PFSK-1 (cell line): ENCODE data around the gene KIF17.

ENCODE experiments used
- FOXP2 ChIP-seq: optimal IDR thresholded peaks from 2 replicates; pipeline ENCODE3; 2011; ENCODE audit warnings: borderline replicate concordance, control low read depth, inconsistent platforms; ENCODE audit not compliant: insufficient read depth; ENCODE audit errors: extremely low read length, extremely low read depth
- POLR2AphosphoS5 ChIP-seq: IDR thresholded peaks from 2 replicates; pipeline ENCODE4 v1.6.1; 2012; ENCODE audit warnings: low read depth, mild to moderate bottlenecking, control low read depth, low read length, moderate library complexity
- REST ChIP-seq, 2 experiments: IDR thresholded peaks; 2 replicates each; pipeline versions ENCODE4 v1.6.1 to v1.8.0; 2011 to 2012; ENCODE audit warnings: low read depth in 2 of 2, low read length in 2 of 2, control low read depth in 1 of 2, inconsistent platforms in 1 of 2, mild to moderate bottlenecking in 1 of 2, moderate library complexity in 1 of 2; ENCODE audit not compliant: insufficient read depth in 1 of 2
- SIN3A ChIP-seq: IDR thresholded peaks from 2 replicates; pipeline ENCODE4 v1.6.1; 2012; ENCODE audit warnings: mild to moderate bottlenecking, low read length, moderate library complexity, borderline replicate concordance; ENCODE audit not compliant: insufficient read depth
- TAF1 ChIP-seq: IDR thresholded peaks from 2 replicates; pipeline ENCODE4 v1.6.1; 2012; ENCODE audit warnings: low read length, control low read depth, borderline replicate concordance; ENCODE audit not compliant: insufficient read depth

KIF17 gene

GRCh38 chr1:20684050-20684620, 33.7 kb downstream of the KIF17 start:
- no peak for TF ChIP-seq POLR2AphosphoS5
- TF ChIP-seq TAF1, result no peak
- no peak for TF ChIP-seq REST (IDR thresholded peaks at IDR 0.05; ENCODE audit: insufficient read depth in 1 of 2, low read depth in 2 of 2, low read length in 2 of 2)
- TF ChIP-seq FOXP2, result no peak

GRCh38 chr1:20683614-20684013, 34.2 kb downstream of the KIF17 start:
- TF ChIP-seq SIN3A (no peak), REST (IDR thresholded peaks at IDR 0.05; ENCODE audit: insufficient read depth in 1 of 2, low read depth in 2 of 2, low read length in 2 of 2) (no peak), POLR2AphosphoS5 (no peak), FOXP2 (no peak)

GRCh38 chr1:20682571-20683236, 35.1 kb downstream of the KIF17 start:
- TF ChIP-seq POLR2AphosphoS5 (no peak), TAF1 (no peak), FOXP2 (no peak), REST (IDR thresholded peaks at IDR 0.05; ENCODE audit: insufficient read depth in 1 of 2, low read depth in 2 of 2, low read length in 2 of 2) (no peak), SIN3A (no peak)

- TF ChIP-seq REST (IDR thresholded peaks at IDR 0.05; ENCODE audit: insufficient read depth in 1 of 2, low read depth in 2 of 2, low read length in 2 of 2) (no peak), POLR2AphosphoS5 (no peak), TAF1 (no peak), FOXP2 (no peak), SIN3A (no peak)
Measured at GRCh38 chr1:20681999-20682398, 35.8 kb downstream of the KIF17 start.

- no peak for TF ChIP-seq FOXP2
- TF ChIP-seq SIN3A, result no peak
- TF ChIP-seq TAF1, result no peak
- TF ChIP-seq REST (IDR thresholded peaks at IDR 0.05; ENCODE audit: insufficient read depth in 1 of 2, low read depth in 2 of 2, low read length in 2 of 2), result no peak
- TF ChIP-seq POLR2AphosphoS5, result no peak
Measured at GRCh38 chr1:20680269-20680668, 37.5 kb downstream of the KIF17 start.
